ENCODE measurements around the gene GRXCR2.

- no peak for TF ChIP-seq ZNF274 (IDR thresholded peaks at IDR 0.05; ENCODE audit: low read depth, low read length)
- TF ChIP-seq SUZ12 (IDR thresholded peaks at IDR 0.05; ENCODE audit: extremely low read depth, insufficient read depth, insufficient read length) = no peak
- no peak for TF ChIP-seq YY1 (IDR thresholded peaks at IDR 0.05; ENCODE audit: insufficient read depth, insufficient read length)
These were observed 46.6 kb upstream of the GRXCR2 start for GRCh38 chr5:145919413-145919812.

All from NT2/D1 (cell line).